H9 (cell line): Measurements from ENCODE around the gene MRPL28. TPM values are rescaled to one million over a fixed set of nuclear protein-coding genes. Genes with fewer than 3 reads are reported as not detected.

Experiments
- DNase-seq: peaks from one replicate; pipeline ENCODE4 v3.0.0-alpha.2; 2017
- H2AFZ ChIP-seq: one replicate; pipeline ENCODE4 v1.6.1; 2013; ENCODE audit warnings: mild to moderate bottlenecking, low read length, control low read depth, moderate library complexity
- H2AK5ac ChIP-seq: 2 replicates; pipeline ENCODE4 v1.6.1; 2013; ENCODE audit warnings: low read length, control low read depth, mixed read lengths; ENCODE audit not compliant: insufficient read length
- H2BK120ac ChIP-seq: one replicate; pipeline ENCODE4 v1.6.1; 2013; ENCODE audit warnings: low read depth, mild to moderate bottlenecking, low read length, control low read depth, inconsistent platforms; ENCODE audit not compliant: poor library complexity, severe bottlenecking
- H2BK12ac ChIP-seq: 2 replicates; pipeline ENCODE4 v1.6.1; 2013; ENCODE audit warnings: low read length, control low read depth, mixed read lengths, low read depth; ENCODE audit not compliant: insufficient read length
- H2BK15ac ChIP-seq: 2 replicates; pipeline ENCODE4 v1.6.1; 2013; ENCODE audit warnings: low read depth, low read length, control low read depth
- H2BK20ac ChIP-seq: one replicate; pipeline ENCODE4 v1.6.1; 2013; ENCODE audit warnings: low read depth, mild to moderate bottlenecking, low read length, control low read depth, inconsistent platforms; ENCODE audit not compliant: poor library complexity, severe bottlenecking
- H2BK5ac ChIP-seq: 2 replicates; pipeline ENCODE4 v1.6.1; 2013; ENCODE audit warnings: low read length, control low read depth, mixed read lengths; ENCODE audit not compliant: insufficient read length
- H3K14ac ChIP-seq: 2 replicates; pipeline ENCODE4 v1.6.1; 2013; ENCODE audit warnings: low read length, control low read depth; ENCODE audit not compliant: insufficient read depth
- H3K18ac ChIP-seq: 2 replicates; pipeline ENCODE4 v1.6.1; 2013; ENCODE audit warnings: low read depth, mild to moderate bottlenecking, mixed read lengths, low read length, control low read depth; ENCODE audit not compliant: insufficient read length
- H3K23ac ChIP-seq: 2 replicates; pipeline ENCODE4 v1.6.1; 2013; ENCODE audit warnings: low read length, control low read depth, mixed read lengths, low read depth; ENCODE audit not compliant: insufficient read length
- H3K23me2 ChIP-seq: 2 replicates; pipeline ENCODE4 v1.6.1; 2013; ENCODE audit warnings: low read depth, mild to moderate bottlenecking, mixed read lengths, low read length, control low read depth; ENCODE audit not compliant: insufficient read length, poor library complexity, severe bottlenecking
- H3K27ac ChIP-seq: 2 replicates; pipeline ENCODE4 v1.5.1; 2013; ENCODE audit warnings: low read length, control low read depth, mixed read lengths, low read depth; ENCODE audit not compliant: insufficient read length
- H3K27me3 ChIP-seq: 2 replicates; pipeline ENCODE4 v1.6.1; 2013; ENCODE audit warnings: low read length, control low read depth, inconsistent platforms; ENCODE audit not compliant: insufficient read depth
- H3K4ac ChIP-seq: 2 replicates; pipeline ENCODE4 v1.6.1; 2013; ENCODE audit warnings: low read depth, mild to moderate bottlenecking, control low read depth, inconsistent platforms, low read length, moderate library complexity
- H3K4me1 ChIP-seq: 2 replicates; pipeline ENCODE4 v1.6.1; 2013; ENCODE audit warnings: low read length, control low read depth, inconsistent platforms; ENCODE audit not compliant: insufficient read depth
- H3K4me2 ChIP-seq: 2 replicates; pipeline ENCODE4 v1.6.1; 2013; ENCODE audit warnings: low read length, control low read depth, mixed read lengths; ENCODE audit not compliant: insufficient read length, insufficient read depth
- H3K56ac ChIP-seq: 2 replicates; pipeline ENCODE4 v1.6.1; 2013; ENCODE audit warnings: low read depth, mild to moderate bottlenecking, mixed read lengths, low read length, control low read depth; ENCODE audit not compliant: insufficient read length
- H3K79me1 ChIP-seq: 2 replicates; pipeline ENCODE4 v1.6.1; 2013; ENCODE audit warnings: low read depth, mild to moderate bottlenecking, moderate library complexity, low read length, control low read depth, inconsistent platforms; ENCODE audit not compliant: insufficient read depth, poor library complexity, severe bottlenecking
- H3K79me2 ChIP-seq: 2 replicates; pipeline ENCODE4 v1.6.1; 2013; ENCODE audit warnings: low read length, control low read depth, inconsistent platforms; ENCODE audit not compliant: insufficient read depth
- H3K9ac ChIP-seq: 2 replicates; pipeline ENCODE4 v1.6.1; 2013; ENCODE audit warnings: low read length, control low read depth, mixed read lengths; ENCODE audit not compliant: insufficient read length; ENCODE audit errors: extremely low read depth
- H3K9me3 ChIP-seq: one replicate; pipeline ENCODE4 v1.6.1; 2013; ENCODE audit warnings: low read depth, low read length, inconsistent platforms; ENCODE audit not compliant: control insufficient read depth
- H3T11ph ChIP-seq: one replicate; pipeline ENCODE4 v1.6.1; 2013; ENCODE audit warnings: mild to moderate bottlenecking, low read length, control low read depth, inconsistent platforms
- H4K20me1 ChIP-seq: one replicate; pipeline ENCODE4 v1.6.1; 2013; ENCODE audit not compliant: control insufficient read depth, insufficient read length, insufficient read depth
- H4K5ac ChIP-seq: 2 replicates; pipeline ENCODE4 v1.6.1; 2013; ENCODE audit warnings: low read depth, mild to moderate bottlenecking, mixed read lengths, low read length, control low read depth; ENCODE audit not compliant: insufficient read length
- H4K8ac ChIP-seq: replicated peaks from 2 replicates; pipeline ENCODE4 v1.6.1; 2013; ENCODE audit warnings: low read length, control low read depth, mixed read lengths, low read depth; ENCODE audit not compliant: insufficient read length
- H4K91ac ChIP-seq: 2 replicates; pipeline ENCODE4 v1.6.1; 2013; ENCODE audit warnings: low read depth, mild to moderate bottlenecking, moderate library complexity, mixed read lengths, low read length, control low read depth; ENCODE audit not compliant: insufficient read length
- H3K27ac Mint-ChIP-seq, 3 experiments: 2 replicates in 2 of 3; 3 replicates in 1 of 3; pipeline ENCODE4 v1.8.0; 2020 to 2021; ENCODE audit warnings: mixed read lengths in 3 of 3, mild to moderate bottlenecking in 1 of 3, moderate library complexity in 1 of 3
- H3K27me3 Mint-ChIP-seq: 2 replicates; pipeline ENCODE4 v1.8.0; 2021; ENCODE audit warnings: low read depth, mild to moderate bottlenecking, moderate library complexity, mixed read lengths
- H3K36me3 Mint-ChIP-seq, 3 experiments: 2 replicates in 2 of 3; 3 replicates in 1 of 3; pipeline ENCODE4 v1.8.0; 2020 to 2021; ENCODE audit warnings: low read depth in 3 of 3, mixed read lengths in 3 of 3; ENCODE audit not compliant: insufficient read depth in 1 of 3
- H3K4me1 Mint-ChIP-seq, 2 experiments: 2 replicates each; pipeline ENCODE4 v1.8.0; 2020; ENCODE audit warnings: mixed read lengths in 2 of 2
- H3K4me3 Mint-ChIP-seq, 2 experiments: 2 replicates in 1 of 2; 3 replicates in 1 of 2; pipeline ENCODE4 v1.8.0; 2020 to 2021; ENCODE audit warnings: mild to moderate bottlenecking in 2 of 2, mixed read lengths in 2 of 2, moderate library complexity in 1 of 2
- H3K9me3 Mint-ChIP-seq, 2 experiments: 2 replicates in 1 of 2; 3 replicates in 1 of 2; pipeline ENCODE4 v1.8.0; 2020; ENCODE audit warnings: mild to moderate bottlenecking in 2 of 2, mixed read lengths in 2 of 2, moderate library complexity in 1 of 2
- WGBS: extraction: QIAGEN DNeasy Blood & Tissue Kit; methylation state at CpG from one replicate; pipeline ENCODE4 v1.1.7; 2013; ENCODE audit warnings: missing lambda C conversion rate, low lambda C conversion rate, mixed read lengths; ENCODE audit not compliant: insufficient read length; ENCODE audit errors: extremely low coverage; 5-methylcytosine and 5-hydroxymethylcytosine counted together
- total RNA-seq: library from RNA; stranded (reverse); gene quantifications from 2 replicates; pipeline ENCODE4 v1.2.1, GENCODE V29; 2021
- TF ChIP-seq, protein P1 (sequence below): fragments of 200-600 bp; sonication (generic); conservative IDR thresholded peaks from 3 replicates; pipeline ENCODE4 v1.8.0; 2021; ENCODE audit warnings: antibody characterized with exemption, mild to moderate bottlenecking

Gene MRPL28
- total RNA-seq, 1 experiment from 2014 or later: 154 TPM

DNA sequence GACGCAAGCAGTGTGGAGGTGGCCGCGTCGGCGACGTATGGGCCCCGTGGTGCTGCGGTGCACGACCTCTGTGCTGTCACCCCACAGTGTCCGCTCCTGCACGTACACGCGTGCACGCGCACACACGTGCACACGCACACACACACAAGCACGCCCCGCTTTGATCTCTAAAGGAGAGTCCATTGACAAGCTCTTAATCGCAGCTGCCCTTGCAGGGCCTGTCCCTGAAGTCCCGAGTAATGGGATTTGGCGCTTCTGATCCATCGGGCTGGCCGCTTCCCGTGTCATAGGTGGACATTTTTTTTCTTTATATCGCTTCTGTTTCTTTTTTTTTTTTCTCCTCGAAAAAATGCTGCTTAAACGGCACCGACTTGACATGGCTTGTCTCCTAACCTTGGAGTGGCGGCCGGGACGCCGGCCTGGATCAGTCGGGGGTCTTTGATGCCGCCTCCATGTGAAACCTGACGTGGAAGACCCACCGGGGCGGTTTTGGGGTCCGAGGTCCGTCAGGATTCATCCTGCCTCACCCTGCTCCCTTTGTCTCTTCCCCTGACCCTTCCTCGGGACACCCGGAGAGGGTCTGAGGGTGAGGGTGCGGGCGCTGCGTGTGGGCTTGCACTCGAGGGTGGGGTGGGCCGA lies 9.5 kb downstream of the MRPL28 start:
- Histone ChIP-seq H3K14ac (no peak overlapping the region), H3K23me2 (no peaks in the 10 kb centered on the region), H4K91ac (no peak overlapping the region), H4K20me1 (no peaks in the 10 kb centered on the region), H4K5ac (no peak overlapping the region), H2BK120ac (no peak overlapping the region), H2AFZ (no peak overlapping the region), H3K9me3 (no peaks in the 10 kb centered on the region), H3K27ac (no peak overlapping the region), H3K56ac (no peak overlapping the region), H4K8ac (no peak overlapping the region), H2BK12ac (no peak overlapping the region), H2BK5ac (no peak overlapping the region), H3K23ac (no peak overlapping the region), H3K4ac (no peak overlapping the region), H2BK20ac (no peak overlapping the region), H3K9ac (no peak overlapping the region), H3K4me1 (no peaks in the 10 kb centered on the region), H2BK15ac (no peak overlapping the region), H3K18ac (no peak overlapping the region), H3K4me2 (no peak overlapping the region), H2AK5ac (no peak overlapping the region), H3T11ph (no peak overlapping the region), H3K79me1 (no peaks in the 10 kb centered on the region), H3K79me2 (no peaks in the 10 kb centered on the region), H3K27me3 (no peaks in the 10 kb centered on the region)
- peaks cover 4 to 12% of the 10 kb centered on the region in 2 experiments; a peak in 3 of 4 replicates for H3K4me1 Mint-ChIP-seq
- no peak overlapping the region for H3K4me3 Mint-ChIP-seq
- no CpG with 5 or more reads among the region's 47 CpGs for WGBS
- no peaks in the 10 kb centered on the region for H3K9me3 Mint-ChIP-seq
- H3K36me3 Mint-ChIP-seq: 0 out of 7 replicates have a peak, but pooled peaks cover 0 to 2% (median 0%) of the 10 kb centered on the region in 3 experiments
- peaks cover 9% of the 10 kb centered on the region for H3K27me3 Mint-ChIP-seq
- no peak for DNase-seq
- H3K27ac Mint-ChIP-seq: no peak overlapping the region
- TF ChIP-seq, protein P1, sequence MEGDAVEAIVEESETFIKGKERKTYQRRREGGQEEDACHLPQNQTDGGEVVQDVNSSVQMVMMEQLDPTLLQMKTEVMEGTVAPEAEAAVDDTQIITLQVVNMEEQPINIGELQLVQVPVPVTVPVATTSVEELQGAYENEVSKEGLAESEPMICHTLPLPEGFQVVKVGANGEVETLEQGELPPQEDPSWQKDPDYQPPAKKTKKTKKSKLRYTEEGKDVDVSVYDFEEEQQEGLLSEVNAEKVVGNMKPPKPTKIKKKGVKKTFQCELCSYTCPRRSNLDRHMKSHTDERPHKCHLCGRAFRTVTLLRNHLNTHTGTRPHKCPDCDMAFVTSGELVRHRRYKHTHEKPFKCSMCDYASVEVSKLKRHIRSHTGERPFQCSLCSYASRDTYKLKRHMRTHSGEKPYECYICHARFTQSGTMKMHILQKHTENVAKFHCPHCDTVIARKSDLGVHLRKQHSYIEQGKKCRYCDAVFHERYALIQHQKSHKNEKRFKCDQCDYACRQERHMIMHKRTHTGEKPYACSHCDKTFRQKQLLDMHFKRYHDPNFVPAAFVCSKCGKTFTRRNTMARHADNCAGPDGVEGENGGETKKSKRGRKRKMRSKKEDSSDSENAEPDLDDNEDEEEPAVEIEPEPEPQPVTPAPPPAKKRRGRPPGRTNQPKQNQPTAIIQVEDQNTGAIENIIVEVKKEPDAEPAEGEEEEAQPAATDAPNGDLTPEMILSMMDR: no peak
